CD8-positive, alpha-beta memory T cell (primary cell): ENCODE results near the gene HEMGN. TPM values are rescaled to one million over a fixed set of nuclear protein-coding genes. Genes with fewer than 3 reads are reported as not detected.

ENCODE experiments used
- CTCF ChIA-PET: fragments of 350-600 bp; sonication (Branson Sonifier 250); formaldehyde crosslinking; loops from one replicate; lab custom pipeline; 2021; ENCODE audit warnings: antibody characterized with exemption; lab: Charles Lee
- POLR2A ChIA-PET: fragments of 350-600 bp; sonication (Branson Sonifier 250); formaldehyde crosslinking; loops from one replicate; lab custom pipeline; 2021; ENCODE audit warnings: antibody characterized with exemption; lab: Charles Lee
- DNase-seq, 5 donors: peaks; one replicate each; pipeline versions ENCODE4 v3.0.0 to v3.0.0-alpha.2; 2020 to 2022; ENCODE audit warnings: mixed read lengths in 1 of 5
- H3K27ac ChIP-seq: one replicate; pipeline ENCODE4 v1.7.0; 2013; ENCODE audit warnings: low read depth, mild to moderate bottlenecking, low read length, moderate library complexity
- H3K27me3 ChIP-seq: 2 replicates; pipeline ENCODE4 v1.7.0; 2013; ENCODE audit warnings: low read length, mild to moderate bottlenecking; ENCODE audit not compliant: insufficient read depth, poor library complexity, severe bottlenecking
- H3K36me3 ChIP-seq: 2 replicates; pipeline ENCODE4 v1.7.0; 2013; ENCODE audit warnings: mild to moderate bottlenecking, low read length, moderate library complexity; ENCODE audit not compliant: insufficient read depth
- H3K4me1 ChIP-seq: 2 replicates; pipeline ENCODE4 v1.7.0; 2013; ENCODE audit warnings: mild to moderate bottlenecking, low read length, moderate library complexity; ENCODE audit not compliant: insufficient read depth
- H3K4me3 ChIP-seq: 2 replicates; pipeline ENCODE4 v1.7.0; 2013; ENCODE audit warnings: mild to moderate bottlenecking, low read length
- H3K9me3 ChIP-seq: 2 replicates; pipeline ENCODE4 v1.7.0; 2013; ENCODE audit warnings: mild to moderate bottlenecking, low read length
- H3K27ac Mint-ChIP-seq, 8 donors: one replicate each; pipeline ENCODE4 v1.8.0; 2020 to 2021; ENCODE audit warnings: mixed read lengths in 8 of 8, mild to moderate bottlenecking in 6 of 8, inconsistent platforms in 3 of 8, moderate library complexity in 3 of 8
- H3K27me3 Mint-ChIP-seq, 2 donors: one replicate each; pipeline ENCODE4 v1.8.0; 2020 to 2021; ENCODE audit warnings: mixed read lengths in 2 of 2, mild to moderate bottlenecking in 1 of 2, moderate library complexity in 1 of 2
- H3K36me3 Mint-ChIP-seq, 3 donors: one replicate each; pipeline ENCODE4 v1.8.0; 2020 to 2021; ENCODE audit warnings: mixed read lengths in 3 of 3, inconsistent platforms in 1 of 3, mild to moderate bottlenecking in 1 of 3
- H3K4me1 Mint-ChIP-seq, 3 donors: one replicate each; pipeline ENCODE4 v1.8.0; 2020 to 2021; ENCODE audit warnings: mixed read lengths in 3 of 3, inconsistent platforms in 1 of 3, mild to moderate bottlenecking in 1 of 3
- H3K4me3 Mint-ChIP-seq, 7 donors: one replicate each; pipeline ENCODE4 v1.8.0; 2020 to 2021; ENCODE audit warnings: mixed read lengths in 7 of 7, mild to moderate bottlenecking in 6 of 7, moderate library complexity in 4 of 7, inconsistent platforms in 2 of 7
- H3K9me3 Mint-ChIP-seq, 5 donors: one replicate each; pipeline ENCODE4 v1.8.0; 2020 to 2022; ENCODE audit warnings: mixed read lengths in 5 of 5, mild to moderate bottlenecking in 3 of 5, moderate library complexity in 2 of 5, inconsistent platforms in 1 of 5
- polyA plus RNA-seq: library from polyadenylated mRNA; unstranded; fragments of 300-500 nt; fragmentation: Illumina TruSeq; gene quantifications from one replicate; pipeline ENCODE4 v1.2.3, GENCODE V29; 2021
- total RNA-seq, 2 experiments: library from RNA; stranded (reverse); gene quantifications; one replicate each; pipeline ENCODE4 v1.2.3, GENCODE V29; 2021

Gene HEMGN
- total and polyA plus RNA-seq, 3 experiments from 2014 or later: 0.31 to 2.8 (median 0.66) TPM

GRCh38 chr9:97982683-97983588 lies 45.0 kb upstream of the HEMGN start, which contains the start of gene ANP32B:
Gene ANP32B, plus strand, starts transcription at chr9:97983341. Its CDS starts 215 bp downstream, at chr9:97983556.
- peak within 1 kb of the TSS; percentile 54 to 96 (median 84) for H3K27ac Mint-ChIP-seq
- H3K27me3 Mint-ChIP-seq: no peaks in the 10 kb centered on the region

GRCh38 chr9:97981846-97982682 lies 44.1 kb upstream of the HEMGN start:
- Mint-ChIP-seq H3K4me3 (peak overlapping the region; percentile 50 to 95 (median 90)), H3K27me3 (no peaks in the 10 kb centered on the region), H3K36me3 (peaks cover 0 to 2% (median 0%) of the 10 kb centered on the region in 3 donors), H3K4me1 (peaks cover 21 to 31% (median 29%) of the 10 kb centered on the region in 3 donors), H3K9me3 (no peaks in the 10 kb centered on the region), H3K27ac (peak overlapping the region in 6 of 8 donors; percentile 42 to 84 (median 68))
- CTCF ChIA-PET: interaction anchor here (1.0 to 4.8 kb wide), 13 partner anchors 11 to 275 kb away, joined by 3 to 61 read pairs (median 4); partner anchors contain the start of gene TRMO
- Histone ChIP-seq H3K4me1 (peaks cover 48% of the 10 kb centered on the region), H3K4me3 (peak overlapping the region; percentile 64), H3K36me3 (no peaks in the 10 kb centered on the region), H3K27ac (peak overlapping the region; percentile 83), H3K9me3 (no peaks in the 10 kb centered on the region), H3K27me3 (no peaks in the 10 kb centered on the region)
- DNase-seq: peak in 1 of 5 donors; percentile 22
- POLR2A ChIA-PET: interaction anchor here (0.8 to 5.7 kb wide), 5 partner anchors 10 to 349 kb away, joined by 3 to 74 read pairs (median 10); partner anchors contain the start of genes NANS, NCBP1, TRMO and TSTD2

More at GRCh38 chr9:97982683-97983588, 45.0 kb upstream of the HEMGN start, which contains the start of gene ANP32B:
- Histone ChIP-seq H3K9me3 (no peaks in the 10 kb centered on the region), H3K27me3 (no peaks in the 10 kb centered on the region), H3K36me3 (no peaks in the 10 kb centered on the region), H3K27ac (peak within 1 kb of the TSS; percentile 83), H3K4me1 (peaks cover 56% of the 10 kb centered on the region), H3K4me3 (peak within 1 kb of the TSS; percentile 65)
- DNase-seq: peak; percentile 88 to 96 (median 93)
- Mint-ChIP-seq H3K4me1 (peaks cover 29 to 39% (median 37%) of the 10 kb centered on the region in 3 donors), H3K36me3 (peaks cover 0 to 2% (median 0%) of the 10 kb centered on the region in 3 donors), H3K9me3 (no peaks in the 10 kb centered on the region), H3K4me3 (peak within 1 kb of the TSS; percentile 82 to 98 (median 90))
- ChIA-PET POLR2A (interaction anchor here (0.8 to 5.7 kb wide), 9 partner anchors 10 to 350 kb away, joined by 3 to 74 read pairs (median 5); partner anchors contain the start of genes NANS, NCBP1, TBC1D2 and TRMO), CTCF (interaction anchor here (0.7 to 4.8 kb wide), 20 partner anchors 12 to 285 kb away, joined by 3 to 61 read pairs (median 4); partner anchors contain the start of genes TRMO and XPA)

- no peak overlapping the region for H3K4me3 ChIP-seq
- peaks cover 14 to 22% (median 20%) of the 10 kb centered on the region in 3 donors for H3K4me1 Mint-ChIP-seq
- H3K36me3 ChIP-seq: no peaks in the 10 kb centered on the region
- peak in 1 of 5 donors; percentile 17 for DNase-seq
- peak overlapping the region; percentile 83 for H3K27ac ChIP-seq
- H3K27me3 ChIP-seq: no peaks in the 10 kb centered on the region
- H3K4me3 Mint-ChIP-seq: peak overlapping the region in 1 of 7 donors; percentile 93
- ChIA-PET CTCF (interaction anchor here (1.8 to 4.8 kb wide), 5 partner anchors 27 to 275 kb away, joined by 5 to 61 read pairs (median 12); partner anchors contain the start of gene TRMO), POLR2A (no interaction called here)
- peaks cover 0 to 2% (median 0%) of the 10 kb centered on the region in 3 donors for H3K36me3 Mint-ChIP-seq
- H3K27ac Mint-ChIP-seq: peak overlapping the region in 2 of 8 donors; percentile 10 to 84
- no peaks in the 10 kb centered on the region for H3K9me3 ChIP-seq
- H3K4me1 ChIP-seq: peaks cover 39% of the 10 kb centered on the region
- peaks cover 0 to 4% of the 10 kb centered on the region in 2 donors for H3K27me3 Mint-ChIP-seq
- H3K9me3 Mint-ChIP-seq: no peaks in the 10 kb centered on the region
Measured at GRCh38 chr9:97980918-97981845, 43.2 kb upstream of the HEMGN start.

GRCh38 chr9:97980479-97980803 lies 42.5 kb upstream of the HEMGN start:
- Mint-ChIP-seq H3K27ac (peak overlapping the region in 1 of 8 donors; percentile 84), H3K4me1 (peaks cover 7 to 14% (median 12%) of the 10 kb centered on the region in 3 donors), H3K9me3 (no peaks in the 10 kb centered on the region), H3K4me3 (no peak overlapping the region), H3K36me3 (peaks cover 0 to 2% (median 0%) of the 10 kb centered on the region in 3 donors), H3K27me3 (peaks cover 0 to 4% of the 10 kb centered on the region in 2 donors)
- ChIA-PET POLR2A (no interaction called here), CTCF (interaction anchor here (2.4 to 4.8 kb wide), 2 partner anchors 54 to 58 kb away, joined by 6 to 61 read pairs; partner anchors contain the start of gene TRMO)
- Histone ChIP-seq H3K27me3 (no peaks in the 10 kb centered on the region), H3K9me3 (no peaks in the 10 kb centered on the region), H3K36me3 (no peaks in the 10 kb centered on the region), H3K27ac (peak overlapping the region; percentile 83), H3K4me1 (peaks cover 31% of the 10 kb centered on the region), H3K4me3 (no peak overlapping the region)
- no peak for DNase-seq

GRCh38 chr9:97979788-97980478 lies 42.0 kb upstream of the HEMGN start:
- Mint-ChIP-seq H3K27ac (no peak overlapping the region), H3K4me1 (peaks cover 5 to 12% (median 10%) of the 10 kb centered on the region in 3 donors), H3K9me3 (no peaks in the 10 kb centered on the region), H3K36me3 (no peaks in the 10 kb centered on the region), H3K4me3 (peak overlapping the region in 1 of 7 donors; percentile 38), H3K27me3 (peaks cover 0 to 4% of the 10 kb centered on the region in 2 donors)
- H3K4me1 ChIP-seq: peaks cover 27% of the 10 kb centered on the region
- POLR2A ChIA-PET: interaction anchor here (0.6 to 1.0 kb wide), 2 partner anchors 56 to 161 kb away, joined by 3 to 6 read pairs; no protein-coding TSS in a partner anchor
- H3K27ac ChIP-seq: peak overlapping the region; percentile 83
- H3K36me3 ChIP-seq: no peaks in the 10 kb centered on the region
- CTCF ChIA-PET: interaction anchor here (2.4 to 4.8 kb wide), 2 partner anchors 55 to 58 kb away, joined by 6 to 61 read pairs; partner anchors contain the start of gene TRMO
- no peak for DNase-seq
- no peaks in the 10 kb centered on the region for H3K9me3 ChIP-seq
- no peak overlapping the region for H3K4me3 ChIP-seq
- no peaks in the 10 kb centered on the region for H3K27me3 ChIP-seq

GRCh38 chr9:97978371-97979130 lies 40.6 kb upstream of the HEMGN start:
- Mint-ChIP-seq H3K9me3 (peaks cover 0 to 2% (median 0%) of the 10 kb centered on the region in 5 donors), H3K4me3 (peak overlapping the region in 1 of 7 donors; percentile 48), H3K27me3 (peaks cover 3 to 4% of the 10 kb centered on the region in 2 donors), H3K27ac (peak overlapping the region in 1 of 8 donors; percentile 50), H3K4me1 (peaks cover 5 to 12% (median 10%) of the 10 kb centered on the region in 3 donors), H3K36me3 (no peaks in the 10 kb centered on the region)
- Histone ChIP-seq H3K36me3 (no peaks in the 10 kb centered on the region), H3K4me1 (peaks cover 27% of the 10 kb centered on the region), H3K9me3 (no peaks in the 10 kb centered on the region), H3K4me3 (no peak overlapping the region), H3K27ac (no peak overlapping the region), H3K27me3 (no peaks in the 10 kb centered on the region)
- no peak for DNase-seq
- ChIA-PET CTCF (interaction anchor here (2.4 kb wide), 1 partner anchor 56 kb away, joined by 6 read pairs; no protein-coding TSS in a partner anchor), POLR2A (no interaction called here)
